Sciatic nerve (tissue), 2 donors: Measurements from ENCODE around the gene LIX1. TPM values are rescaled to one million over a fixed set of nuclear protein-coding genes. Genes with fewer than 3 reads are reported as not detected.
"Not testable (repeated sequence)": the region's sequence is repeated elsewhere in the genome, so short reads cannot be mapped to it uniquely, and the experiment has no call there.

ENCODE experiments used
- ATAC-seq: fragments of 200-7000 bp; cut with Tn5 transposase; one replicate; pipeline ENCODE4 v1.9.1; 2020; ENCODE audit warnings: mild to moderate bottlenecking, moderate library complexity
- DNase-seq: peaks from one replicate; pipeline ENCODE4 v3.0.0-alpha.2; 2020; ENCODE audit warnings: low spot score
- intact Hi-C: fragments of 100-400 bp; cut with DNase I; formaldehyde crosslinking; loops from one replicate; pipeline ENCODE4 v1.14.2; 2022
- total RNA-seq: library from RNA; stranded (reverse); fragmentation: NEBNext Ultra II Directional; extraction: Animal tissue kit (Norgen Biotek cat#: 25700); gene quantifications from one replicate; pipeline ENCODE4 v1.2.1, GENCODE V29; 2021
- donor health status: DM: no; HTN: no; CAD: no.
- donor health status: DM: no; HTN: no; CAD: no.

The LIX1 gene
- total RNA-seq = not detected

DNA sequence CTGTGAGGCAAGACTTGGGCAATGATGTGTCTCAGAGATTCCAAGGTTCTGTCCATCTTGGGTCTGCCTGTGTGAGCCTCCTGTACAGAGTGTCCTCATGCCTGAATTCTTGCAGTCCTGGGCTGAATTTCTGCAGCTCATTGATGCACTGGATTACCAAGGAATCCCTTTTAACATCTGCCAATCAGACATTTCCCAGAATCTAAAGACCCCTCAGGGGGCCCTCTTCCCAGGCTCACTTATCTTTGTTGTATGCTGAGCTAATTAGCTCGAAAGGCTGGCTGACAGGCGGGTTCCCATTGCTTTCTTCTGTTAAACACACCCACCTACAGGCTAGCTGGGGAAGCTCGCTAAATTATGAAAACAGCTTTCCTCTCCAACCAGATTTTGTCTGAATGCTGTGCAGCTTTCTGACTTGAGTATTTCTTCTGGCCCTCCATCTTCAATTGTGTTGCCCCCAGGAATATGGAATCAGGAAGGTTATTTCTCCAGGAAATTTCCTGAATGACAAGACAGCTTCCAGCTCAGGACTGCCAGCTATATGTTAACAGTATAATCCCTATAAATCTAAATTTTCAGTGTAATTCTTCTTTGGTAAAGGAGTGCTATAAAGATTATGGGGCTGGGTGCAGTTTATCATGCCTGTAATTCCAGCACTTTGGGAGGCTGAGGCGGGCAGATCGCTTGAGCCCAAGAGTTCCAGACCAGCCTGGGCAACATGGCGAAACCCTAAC, at the start of gene LIX1:
LIX1 (minus strand) TSS at position 91 of the 734 bp plus-strand sequence; CDS start at position 56, 35 bp downstream.
- DNase-seq = no peak
- intact Hi-C loops = no loop called here
- peak; percentile 86 for ATAC-seq

DNA sequence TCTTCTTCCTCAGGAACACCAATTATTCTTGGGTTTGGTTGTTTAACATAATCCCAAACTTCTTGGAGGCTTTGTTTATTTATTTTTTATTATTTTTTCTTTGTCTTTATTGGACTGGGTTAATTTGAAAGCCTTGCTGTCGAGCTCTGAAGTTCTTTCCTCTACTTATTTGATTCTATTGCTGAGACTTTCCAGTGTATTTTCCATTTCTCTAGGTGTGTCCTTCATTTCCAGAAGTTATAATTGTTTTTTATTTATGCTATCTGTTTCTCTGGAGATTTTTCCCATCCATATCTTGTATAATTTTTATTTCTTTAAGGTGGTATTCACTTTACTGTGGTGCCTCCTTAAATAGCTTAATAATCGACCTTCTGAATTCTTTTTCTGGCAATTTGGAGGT, 49.5 kb upstream of the LIX1 start:
- DNase-seq = no peak
- intact Hi-C loops = no loop called here
- ATAC-seq = no peak

DNA sequence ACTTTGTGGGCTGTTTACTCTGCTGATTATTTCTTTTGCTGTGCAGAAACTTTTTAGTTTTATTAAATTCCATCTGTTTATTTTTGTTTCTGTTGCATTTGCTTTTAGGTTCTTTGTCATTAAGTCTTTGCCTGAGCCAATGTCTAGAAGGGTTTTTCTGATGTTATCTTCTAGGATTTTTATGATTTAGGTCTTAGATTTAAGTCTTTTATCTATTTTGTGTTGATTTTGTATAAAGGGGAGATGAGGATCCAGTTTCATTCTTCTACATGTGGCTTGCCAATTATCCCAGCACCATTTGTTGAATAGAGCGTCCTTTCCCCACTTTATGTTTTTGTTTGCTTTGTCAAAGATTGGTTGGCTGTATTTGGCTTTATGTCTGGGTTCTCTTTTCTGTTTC, 47.1 kb upstream of the LIX1 start:
- intact Hi-C loops, ATAC-seq, DNase-seq: not testable (repeated sequence)

DNA sequence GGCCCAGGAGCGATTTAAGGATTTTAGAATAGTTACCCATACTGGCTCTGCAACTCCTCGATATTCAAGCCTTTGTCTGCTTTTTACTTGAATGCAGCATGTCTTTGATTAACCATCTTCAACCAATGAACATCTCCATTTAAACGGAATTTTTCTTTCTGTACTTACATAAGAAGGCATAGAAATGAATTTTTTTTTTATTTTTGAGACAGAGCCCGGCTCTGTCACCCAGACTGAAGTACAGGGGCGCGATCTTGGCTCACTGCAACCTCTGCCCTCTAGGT, 41.5 kb upstream of the LIX1 start:
- intact Hi-C loops = loop anchor here (5.0 kb wide), 1 partner anchor 1542 kb away; no protein-coding TSS in a partner anchor
- ATAC-seq (no peak), DNase-seq (no peak)

DNA sequence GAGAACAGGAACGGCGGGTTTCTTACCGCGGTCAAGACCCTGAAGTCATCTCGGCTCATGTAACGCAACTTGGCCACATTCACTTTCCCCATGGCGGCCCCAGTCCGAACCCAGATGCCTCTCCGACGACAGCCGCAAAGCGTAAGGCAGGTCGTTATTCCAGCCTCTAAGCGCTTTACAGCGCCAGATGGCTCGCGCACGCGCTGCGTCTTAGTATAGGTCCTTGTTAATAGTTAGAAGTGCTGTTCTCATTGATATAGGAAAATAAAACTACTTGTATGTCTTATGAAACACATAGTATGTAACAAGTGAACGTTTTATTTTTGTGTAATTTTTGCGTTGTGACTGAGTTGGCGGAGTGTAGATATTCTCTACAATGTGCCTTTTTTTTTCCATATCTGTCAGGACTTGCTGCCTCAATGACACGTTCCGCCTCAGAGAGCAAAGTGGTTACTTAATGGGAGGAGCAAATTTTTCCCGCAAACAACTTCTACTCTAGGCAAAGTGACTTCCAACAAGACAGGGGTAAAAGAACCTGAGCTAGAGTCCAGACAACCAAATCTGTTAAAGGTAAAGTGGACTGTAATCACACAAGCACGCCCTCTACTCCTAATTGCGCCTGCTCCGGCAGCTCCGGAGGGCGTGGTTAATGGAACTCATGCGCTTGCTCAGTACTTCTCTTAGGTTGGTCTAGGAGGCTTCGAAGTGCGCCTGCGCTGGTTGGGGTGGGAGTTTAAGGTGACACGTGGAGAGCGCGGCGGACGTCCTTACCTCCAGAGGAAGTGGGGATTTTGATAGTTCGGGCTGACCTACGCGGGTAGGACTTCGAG, 40.9 kb upstream of the LIX1 start, which contains the start of gene RIOK2:
RIOK2 (minus strand) TSS at position 148 of the 830 bp plus-strand sequence; CDS start at position 92, 56 bp downstream.
- peak; percentile 98 for ATAC-seq
- DNase-seq = peak; percentile 93
- intact Hi-C loops = loop anchor here (5.0 kb wide), 1 partner anchor 1541 kb away; no protein-coding TSS in a partner anchor

DNA sequence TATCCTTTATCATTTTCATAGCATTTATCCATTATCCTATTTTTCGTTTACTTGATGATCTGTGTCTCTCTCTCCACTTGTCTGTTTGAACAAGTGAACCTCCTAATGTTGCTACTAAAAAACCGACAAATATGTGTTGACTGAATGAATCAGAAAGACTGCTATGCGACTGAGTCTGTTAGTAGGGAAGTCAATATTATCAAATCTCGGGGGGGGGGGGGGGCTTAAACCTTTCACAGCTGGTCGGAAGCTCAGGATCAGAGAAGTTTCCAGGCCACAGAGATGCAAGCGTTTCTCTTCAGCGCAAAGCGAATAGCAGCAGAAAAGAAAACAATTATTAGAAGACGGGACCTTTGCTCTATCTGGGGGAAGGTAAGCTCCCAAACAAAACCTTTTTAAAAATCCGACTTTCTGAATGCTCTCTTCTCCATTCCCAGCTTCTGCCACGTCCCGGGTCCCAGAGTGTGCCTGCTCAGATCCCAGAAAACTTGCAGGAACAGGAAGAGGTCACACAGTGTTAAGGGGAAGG, 40.2 kb upstream of the LIX1 start:
- ATAC-seq (no peak), DNase-seq (no peak)
- intact Hi-C loops = loop anchor here (5.0 kb wide), 1 partner anchor 1540 kb away; no protein-coding TSS in a partner anchor

DNA sequence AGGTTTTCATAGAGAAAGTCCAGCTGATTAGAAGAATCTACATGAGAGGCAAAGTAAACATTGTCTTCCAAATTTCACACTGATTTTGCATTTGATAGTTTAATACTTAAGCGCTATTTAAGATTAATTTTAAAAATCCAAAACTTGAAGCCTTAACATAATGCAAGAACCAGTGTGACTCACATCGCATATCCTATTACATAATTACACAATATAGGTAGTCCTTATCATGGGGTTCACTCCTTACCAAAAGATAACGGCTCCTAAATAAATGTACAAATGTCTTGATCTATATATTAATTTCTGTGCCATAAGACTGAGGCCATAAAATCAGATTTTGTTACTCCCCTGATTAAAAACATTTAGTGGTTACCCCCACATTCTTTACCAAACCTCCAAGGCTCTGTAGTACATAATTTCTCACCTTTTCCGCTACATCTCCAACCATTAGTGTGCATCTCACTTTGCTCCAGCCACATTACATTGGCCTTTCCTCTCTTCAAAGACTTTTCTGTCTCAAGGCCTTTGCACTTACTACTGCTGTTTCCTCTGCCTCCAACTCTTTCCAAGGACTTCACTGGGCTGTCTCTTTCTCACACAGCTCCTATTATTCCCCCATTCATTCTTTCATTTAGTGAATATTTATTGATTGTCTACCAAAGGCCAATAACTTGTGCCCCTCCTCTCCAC, 39.6 kb upstream of the LIX1 start:
- intact Hi-C loops = loop anchor here (5.0 kb wide), 1 partner anchor 1540 kb away; no protein-coding TSS in a partner anchor
- DNase-seq (no peak), ATAC-seq (no peak)

DNA sequence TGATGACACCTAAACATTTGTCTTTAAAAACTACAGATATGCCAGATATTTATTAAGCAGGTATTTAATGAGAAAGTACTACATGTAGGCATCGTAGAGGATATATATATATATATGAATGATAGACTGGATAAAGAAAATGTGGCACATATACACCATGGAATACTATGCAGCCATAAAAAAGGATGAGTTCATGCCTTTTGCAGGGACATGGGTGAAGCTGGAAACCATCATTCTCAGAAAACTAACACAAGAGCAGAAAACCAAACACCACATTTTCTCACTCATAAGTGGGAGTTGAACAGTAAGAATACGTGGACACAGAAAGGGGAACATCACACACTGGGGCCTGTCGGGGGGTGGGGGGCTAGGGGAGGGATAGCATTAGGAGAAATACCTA, 37.0 kb upstream of the LIX1 start:
- ATAC-seq, DNase-seq, intact Hi-C loops: not testable (repeated sequence)

DNA sequence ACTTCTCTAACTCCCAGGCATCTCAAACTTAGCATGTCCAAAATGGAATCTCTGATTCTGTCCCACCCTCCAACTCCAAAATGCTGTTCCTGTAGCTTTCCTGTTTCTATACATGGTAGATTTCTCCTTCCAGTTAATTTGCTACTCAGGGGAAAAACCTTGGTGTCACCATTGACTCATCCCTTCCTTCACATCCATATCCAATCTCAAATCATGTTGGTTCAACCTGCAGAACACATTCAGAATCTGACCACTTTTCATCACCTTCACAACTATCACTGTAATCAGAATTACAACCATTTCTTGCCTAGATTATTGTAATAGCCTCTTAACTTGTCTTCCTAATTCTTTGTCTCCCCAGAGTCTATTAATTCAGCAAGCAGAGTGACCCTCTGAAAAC, 29.8 kb upstream of the LIX1 start:
- intact Hi-C loops = no loop called here
- no peak for DNase-seq
- no peak for ATAC-seq

DNA sequence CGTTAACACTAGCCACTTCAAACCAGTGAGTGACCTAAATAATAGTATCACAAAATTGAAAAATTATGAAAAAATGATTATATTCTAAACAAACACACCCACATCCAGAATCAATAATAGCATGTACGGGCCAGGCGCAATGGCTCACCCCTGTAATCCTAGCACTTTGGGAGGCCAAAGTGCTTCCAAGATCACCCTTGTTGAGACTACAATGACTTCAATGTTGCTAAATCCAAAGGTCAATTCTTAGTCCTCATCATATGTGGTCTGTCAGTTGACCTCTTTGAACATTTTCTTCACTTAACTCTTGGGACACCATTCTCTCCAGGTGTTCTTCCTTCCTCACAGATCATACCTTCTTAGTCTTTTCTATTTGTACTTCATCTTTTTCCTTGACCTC, 29.3 kb upstream of the LIX1 start:
- DNase-seq = no peak
- intact Hi-C loops = no loop called here
- ATAC-seq = no peak

DNA sequence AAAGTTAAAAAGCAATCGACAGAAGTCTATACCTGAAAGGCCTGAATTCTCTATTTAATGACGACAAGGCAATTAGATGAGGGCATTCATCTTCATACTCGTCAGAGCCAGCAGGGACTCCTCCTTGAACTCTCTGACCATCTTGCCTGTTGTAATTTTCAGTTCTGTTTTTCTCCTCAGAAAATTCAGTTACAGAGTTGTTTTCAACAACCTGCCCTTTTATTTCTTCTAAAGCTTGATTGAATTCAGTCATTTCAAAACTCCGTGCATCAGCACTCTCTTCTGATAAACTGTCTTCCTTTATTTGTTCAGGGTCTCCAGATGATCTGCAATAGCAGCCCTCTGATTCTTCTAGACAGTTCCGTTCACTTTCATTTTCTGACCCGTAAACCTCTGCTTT, 25.0 kb upstream of the LIX1 start:
- no peak for DNase-seq
- ATAC-seq = no peak
- intact Hi-C loops = loop anchor here (10.0 kb wide), 1 partner anchor 163 kb away; no protein-coding TSS in a partner anchor

DNA sequence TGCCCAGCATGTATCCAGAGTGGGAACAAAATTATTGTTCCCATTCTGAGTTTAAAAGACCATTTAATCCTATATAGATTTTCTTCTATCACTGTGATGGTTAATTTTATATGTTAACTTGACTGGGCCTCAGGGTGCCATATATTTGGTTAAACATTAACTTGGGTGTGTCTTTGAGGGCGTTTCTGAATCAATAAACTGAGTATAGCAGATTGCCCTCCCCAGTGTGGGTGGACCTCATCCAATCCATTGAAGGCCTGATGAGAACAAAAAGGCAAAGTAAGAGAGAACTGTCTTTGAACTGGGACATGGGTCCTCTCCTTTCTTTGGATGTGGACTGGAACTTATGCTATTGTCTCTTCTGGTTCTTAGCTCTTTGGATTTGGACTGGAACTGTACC, 23.3 kb upstream of the LIX1 start:
- ATAC-seq (no peak), DNase-seq (no peak)
- intact Hi-C loops = loop anchor here (10.0 kb wide), 1 partner anchor 161 kb away; no protein-coding TSS in a partner anchor

DNA sequence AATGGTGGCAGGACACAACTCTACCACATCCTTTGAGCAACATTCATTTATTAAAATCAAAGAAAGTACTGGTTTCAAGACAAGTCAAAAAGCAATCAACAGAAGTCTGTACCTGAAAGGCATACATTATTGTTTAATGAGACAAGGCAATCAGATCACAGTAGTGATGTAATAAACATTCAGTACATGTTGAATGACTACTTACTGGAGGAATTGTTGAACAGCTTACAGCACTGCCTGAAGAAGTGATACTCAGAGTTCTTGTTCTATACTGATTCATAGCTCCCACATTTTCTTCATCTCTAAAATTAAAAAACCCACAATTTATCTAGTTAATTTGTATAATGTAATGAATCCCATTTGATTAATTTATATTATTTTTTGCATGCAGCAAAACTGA, 22.4 kb upstream of the LIX1 start:
- intact Hi-C loops = loop anchor here (10.0 kb wide), 1 partner anchor 160 kb away; no protein-coding TSS in a partner anchor
- ATAC-seq (no peak), DNase-seq (no peak)

DNA sequence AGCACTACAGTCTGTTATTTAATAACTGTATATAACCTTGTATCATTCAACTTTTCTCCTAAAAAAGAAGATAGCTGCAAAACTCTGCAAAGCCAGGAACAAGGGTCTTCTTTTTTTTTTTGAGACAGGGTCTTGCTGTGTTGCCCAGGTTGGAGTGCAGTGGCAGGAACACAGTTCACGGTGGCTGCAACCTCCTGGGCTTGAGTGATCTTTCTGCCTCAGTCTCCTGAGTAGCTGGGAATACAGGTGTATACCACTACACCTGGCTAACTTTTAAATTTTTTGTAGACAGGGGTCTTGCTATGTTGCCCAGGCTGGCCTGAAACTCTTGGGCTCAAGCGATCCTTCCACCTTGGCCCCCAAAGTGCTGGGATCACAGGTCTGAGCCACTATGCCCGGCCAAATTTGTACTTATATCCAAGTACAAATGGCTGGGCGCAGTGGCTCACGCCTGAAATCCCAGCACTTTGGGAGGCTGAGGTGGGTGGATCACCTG, 21.4 kb upstream of the LIX1 start:
- intact Hi-C loops = loop anchor here (10.0 kb wide), 1 partner anchor 159 kb away; no protein-coding TSS in a partner anchor
- ATAC-seq (no peak), DNase-seq (no peak)

DNA sequence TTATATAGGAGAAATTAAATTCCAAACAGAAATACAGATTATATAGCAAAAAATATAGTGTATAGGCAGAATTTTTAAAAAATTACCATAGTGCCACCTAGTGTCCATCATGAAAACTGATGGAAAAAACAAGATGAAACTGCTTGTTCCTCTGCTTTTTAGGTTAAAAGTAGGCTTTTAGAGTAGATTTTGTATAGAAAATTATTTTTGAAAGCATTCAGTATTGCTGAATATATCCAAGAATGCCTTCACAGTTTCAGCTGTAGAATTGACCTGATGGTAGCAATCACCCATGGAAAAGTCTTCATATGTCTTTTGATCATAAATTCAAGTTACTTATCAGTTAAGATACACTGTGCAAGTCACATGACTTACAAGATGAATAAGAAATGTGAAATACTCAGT, 21.0 kb upstream of the LIX1 start:
- no peak for ATAC-seq
- intact Hi-C loops = loop anchor here (10.0 kb wide), 1 partner anchor 159 kb away; no protein-coding TSS in a partner anchor

DNA sequence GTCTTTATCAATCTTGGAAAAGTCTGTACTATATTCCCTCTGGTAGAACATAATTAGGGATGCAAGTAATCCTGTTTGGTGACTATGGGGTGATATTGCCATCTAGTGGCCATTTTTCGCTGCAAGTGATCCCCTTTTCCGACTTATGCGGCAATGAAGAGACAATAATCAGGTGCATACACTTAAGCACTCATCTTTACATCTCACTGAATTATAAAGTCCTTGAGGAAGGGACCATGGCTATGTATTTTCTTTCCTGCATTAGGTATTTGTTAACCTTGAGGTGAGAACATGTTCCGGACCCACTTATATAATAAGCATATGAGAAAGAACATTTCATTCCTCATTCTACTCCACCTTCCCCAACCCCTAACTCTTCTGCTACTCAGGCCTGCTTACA, 19.6 kb upstream of the LIX1 start:
- ATAC-seq = peak; percentile 68
- intact Hi-C loops = loop anchor here (10.0 kb wide), 1 partner anchor 157 kb away; no protein-coding TSS in a partner anchor
- peak; percentile 64 for DNase-seq

More for the DNA sequence above, 21.0 kb upstream of the LIX1 start:
- no peak for DNase-seq

DNA sequence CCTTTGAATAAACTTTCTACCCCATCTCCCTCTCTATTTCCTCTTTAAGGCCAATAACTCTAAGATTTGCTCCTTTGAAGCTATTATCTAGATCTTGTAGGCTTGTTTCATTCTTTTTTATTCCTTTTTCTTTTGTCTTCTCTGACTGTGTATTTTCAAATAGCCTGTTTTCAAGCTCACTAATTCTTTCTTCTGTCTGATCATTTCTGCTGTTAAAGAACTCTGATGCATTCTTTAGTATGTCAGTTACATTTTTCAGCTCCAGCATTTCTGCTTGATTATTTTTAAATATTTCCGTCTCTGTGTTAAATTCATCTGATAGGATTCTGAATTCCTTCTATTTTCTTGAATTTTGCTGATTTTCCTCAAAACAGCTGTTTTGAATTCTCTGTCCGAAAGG, 15.3 kb upstream of the LIX1 start:
- DNase-seq = no peak
- intact Hi-C loops = no loop called here

DNA sequence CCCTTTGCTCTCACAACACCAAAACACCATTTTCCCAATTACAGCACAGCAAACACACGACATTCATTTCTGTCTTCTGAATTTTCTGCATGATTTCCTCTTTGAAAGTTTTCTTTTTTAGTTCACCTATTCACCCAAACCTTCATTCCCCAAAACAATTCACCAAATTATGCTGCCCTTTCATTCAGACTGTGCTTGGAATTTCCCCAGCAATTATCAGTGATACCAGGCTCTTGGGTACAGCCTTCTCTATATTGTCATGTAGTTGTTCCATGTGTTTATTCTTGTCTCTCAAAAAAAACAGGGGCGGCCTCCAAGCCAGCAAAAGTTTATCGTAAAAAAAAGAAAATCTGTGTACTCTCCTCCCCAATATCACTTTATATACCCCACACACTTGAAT, 9.0 kb upstream of the LIX1 start:
- DNase-seq (no peak), ATAC-seq (no peak)
- intact Hi-C loops = no loop called here

More for the DNA sequence above, 15.3 kb upstream of the LIX1 start:
- no peak for ATAC-seq

DNA sequence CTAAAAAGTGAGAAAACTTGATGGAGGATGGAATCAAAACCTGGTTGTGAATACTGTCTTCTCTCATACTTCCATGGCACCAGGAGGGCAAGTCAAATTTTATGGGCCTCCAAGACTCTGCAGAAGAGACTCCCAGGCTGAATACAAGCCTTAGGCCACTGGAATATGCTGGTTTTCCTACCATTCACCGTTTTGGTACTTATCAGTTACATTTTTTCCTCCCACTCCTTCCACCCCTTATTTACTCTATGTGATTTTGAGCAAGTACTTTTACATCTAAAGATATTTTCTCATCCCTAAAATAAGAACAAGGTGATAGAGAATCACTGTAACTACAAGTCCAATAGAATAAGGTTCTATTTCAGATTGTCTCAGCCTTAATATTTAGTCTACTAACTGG, 8.0 kb upstream of the LIX1 start:
- DNase-seq (no peak), ATAC-seq (no peak)
- intact Hi-C loops = no loop called here
